ENCODE measurements around the gene ALDH7A1.
"Not testable (repeated sequence)": the region's sequence is repeated elsewhere in the genome, so short reads cannot be mapped to it uniquely, and the experiment has no call there.

ALDH7A1 gene

DNA sequence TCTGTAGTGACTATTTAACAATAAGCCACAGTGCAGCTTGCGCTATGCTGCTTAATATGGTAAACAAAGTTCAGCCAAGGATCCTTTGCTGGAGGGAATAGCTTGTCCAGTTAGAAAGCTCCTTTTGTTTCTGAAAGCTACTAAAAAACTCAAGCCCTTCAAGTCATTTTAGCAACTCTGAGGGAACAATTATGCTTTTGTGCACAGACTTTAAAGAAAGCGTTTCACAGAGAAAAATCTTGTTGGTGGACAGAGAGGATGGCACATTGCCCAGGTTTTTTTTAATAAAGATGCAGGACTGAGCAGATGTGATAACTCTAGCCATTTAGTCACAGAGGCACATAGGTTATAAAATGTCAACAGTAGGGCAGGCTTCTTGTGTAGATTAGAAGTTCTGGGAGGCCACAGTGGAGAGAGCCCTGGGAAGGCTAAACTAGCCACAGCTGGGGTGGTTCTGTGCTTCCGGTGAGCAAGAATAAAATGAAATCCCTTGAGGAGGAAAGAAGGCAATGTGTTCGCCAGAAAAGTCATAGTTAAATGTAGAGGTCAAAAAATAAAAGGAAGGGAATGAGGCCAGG, 63.4 kb downstream of the ALDH7A1 start:
- no peak for DNase-seq

DNA sequence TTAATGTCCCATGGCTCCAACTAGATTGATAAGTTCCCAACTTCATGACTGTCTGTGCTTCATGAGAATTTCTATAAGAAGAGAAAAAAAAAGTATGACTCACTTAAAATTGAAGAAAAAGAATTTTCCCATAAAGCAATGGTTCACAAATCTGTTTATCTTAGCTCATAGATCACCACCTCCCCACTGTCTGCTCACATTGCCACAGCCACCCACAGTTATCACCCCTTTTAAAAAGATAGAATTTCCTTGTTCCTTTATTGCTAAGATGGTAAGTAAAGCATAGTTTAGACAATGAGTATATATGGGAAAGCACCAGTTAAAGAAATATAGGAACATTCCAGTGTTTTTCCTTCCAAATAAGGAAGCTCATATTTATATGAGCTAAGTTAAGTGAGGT, 67.1 kb downstream of the ALDH7A1 start:
- no peak for DNase-seq

DNA sequence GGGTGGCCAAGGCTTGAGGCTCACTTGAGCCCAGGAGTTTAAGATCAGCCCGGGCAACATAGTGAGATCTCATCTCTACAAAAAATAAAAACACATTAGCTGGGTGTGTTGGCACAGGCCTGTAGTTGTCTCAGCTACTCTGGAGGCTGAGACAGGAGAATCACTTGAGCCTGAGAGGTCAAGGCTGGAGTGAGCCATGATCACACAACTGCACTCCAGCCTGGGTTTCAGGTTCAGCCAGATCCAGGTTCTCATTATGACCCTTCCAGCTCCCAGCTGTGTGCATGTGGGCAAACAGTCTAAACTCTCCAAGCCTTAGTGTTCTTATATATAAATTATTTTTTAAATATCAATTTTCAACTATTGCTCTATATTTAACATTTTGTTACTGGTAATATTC, 67.9 kb downstream of the ALDH7A1 start:
- no peak for DNase-seq

DNA sequence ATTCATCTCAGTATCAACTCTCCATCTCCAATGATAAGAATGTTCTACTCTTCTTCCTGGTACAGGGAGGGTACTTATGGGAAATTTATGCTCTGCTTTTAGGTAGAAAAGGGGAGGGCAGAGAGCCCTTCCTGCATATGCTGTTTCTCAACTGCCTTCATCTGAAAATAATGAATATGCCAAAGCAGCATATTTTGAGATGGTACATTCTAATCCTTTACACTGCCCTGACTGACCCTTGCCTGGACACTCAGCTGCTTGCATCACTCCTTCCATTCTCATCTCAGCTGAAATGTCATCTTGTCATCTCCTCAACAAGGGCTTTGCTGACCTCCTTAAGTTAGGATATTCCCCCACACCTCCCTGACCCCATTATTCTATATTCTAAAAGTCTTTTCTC, 68.5 kb downstream of the ALDH7A1 start:
- DNase-seq, result no peak

DNA sequence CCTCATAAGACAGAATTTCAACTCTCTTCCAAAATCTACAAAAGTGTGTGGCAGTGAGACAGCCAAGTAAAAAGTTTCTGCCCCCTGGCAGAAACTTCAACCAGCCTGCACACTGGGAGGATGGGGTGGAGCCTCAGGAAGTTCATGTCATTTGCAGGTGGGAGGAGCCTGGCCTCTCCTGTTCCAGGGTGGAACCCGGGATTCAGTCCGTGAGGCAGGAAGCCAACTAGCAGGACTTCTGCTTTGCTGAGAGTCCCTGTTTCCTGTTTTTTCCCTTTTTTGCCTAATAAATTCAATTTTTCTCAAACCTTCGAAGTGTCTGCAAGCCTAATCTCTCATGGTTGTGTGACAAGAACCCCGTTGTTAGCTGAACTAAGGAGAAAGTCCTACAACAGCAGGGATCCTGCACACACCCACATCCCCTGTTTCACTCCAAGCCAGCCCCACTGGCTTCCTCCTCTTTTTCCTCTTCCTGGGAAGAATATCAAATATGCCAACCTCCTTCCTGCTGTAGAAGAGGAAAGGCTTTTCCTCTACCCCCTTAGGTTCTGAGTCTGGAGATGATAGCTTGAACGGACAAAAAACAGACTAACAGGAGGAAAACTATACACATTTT, 69.3 kb downstream of the ALDH7A1 start:
- DNase-seq, result no peak

DNA sequence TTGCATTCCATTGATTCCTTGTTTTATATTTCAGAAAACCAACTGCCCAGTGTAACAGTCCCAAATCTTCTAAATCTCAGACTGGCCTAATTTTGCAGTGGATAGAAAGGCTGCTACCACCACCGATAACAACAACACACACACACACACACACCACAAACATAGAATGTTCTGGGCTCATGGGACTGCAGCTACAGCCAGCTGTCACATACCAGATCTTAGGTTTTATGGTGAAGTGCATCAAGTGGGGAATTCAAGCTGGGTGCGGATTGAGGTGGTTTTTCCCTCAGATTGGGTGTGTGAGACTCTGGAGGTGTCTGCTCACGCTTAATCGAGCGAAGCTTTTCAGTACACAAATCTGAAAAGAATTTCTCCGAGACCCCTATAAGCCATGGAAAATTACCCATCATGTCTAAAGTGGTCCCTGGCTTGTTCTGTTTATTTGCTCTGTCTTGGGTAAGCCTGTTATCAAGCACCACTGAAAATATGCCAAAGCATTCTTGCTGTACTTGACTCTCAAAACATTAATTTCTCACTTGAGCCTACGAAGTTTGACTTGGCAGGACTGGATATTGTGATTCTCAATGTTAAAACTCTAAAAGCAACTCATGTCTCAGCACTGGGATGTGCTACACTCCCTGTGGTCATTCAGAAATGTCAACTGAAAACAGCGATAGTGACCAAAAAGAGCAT, 71.1 kb downstream of the ALDH7A1 start:
- DNase-seq, result no peak

DNA sequence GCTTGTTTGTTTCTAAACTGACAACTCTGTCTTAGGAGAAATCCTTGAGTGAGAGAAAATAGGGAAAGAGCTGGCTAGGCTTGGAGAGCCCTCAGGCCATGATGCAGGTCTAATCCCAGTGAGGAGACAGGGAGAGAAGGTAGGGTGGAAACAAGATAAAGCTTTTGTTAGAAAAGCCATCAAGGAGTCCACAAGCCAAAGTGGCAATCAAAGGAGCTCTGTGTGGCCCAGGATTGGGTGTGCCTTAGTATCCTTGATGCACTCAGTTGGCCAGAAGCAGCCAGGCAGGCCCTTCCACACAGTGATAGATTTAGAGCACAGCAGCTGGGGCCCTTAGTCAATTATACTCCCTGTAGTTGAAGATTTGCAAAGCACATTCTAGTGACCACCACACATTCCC, 73.9 kb downstream of the ALDH7A1 start:
- no peak for DNase-seq

DNA sequence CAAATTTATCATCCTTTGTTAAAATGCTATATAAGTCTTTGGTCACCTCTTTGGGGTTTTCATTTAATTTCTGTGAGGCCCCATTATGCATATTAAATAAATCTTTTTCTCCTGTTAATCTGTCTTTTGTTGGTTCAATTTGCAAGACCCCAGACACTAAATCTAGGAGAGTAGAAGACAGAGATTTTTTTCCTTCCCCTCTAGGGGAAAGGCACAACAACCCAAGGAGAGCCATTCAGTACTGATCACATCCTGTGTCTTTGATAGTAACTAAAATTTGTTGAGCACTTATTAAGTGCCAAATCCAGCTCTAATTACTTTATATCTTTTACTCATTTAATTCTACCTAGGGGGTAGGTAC, 74.4 kb downstream of the ALDH7A1 start:
- DNase-seq, result no peak

DNA sequence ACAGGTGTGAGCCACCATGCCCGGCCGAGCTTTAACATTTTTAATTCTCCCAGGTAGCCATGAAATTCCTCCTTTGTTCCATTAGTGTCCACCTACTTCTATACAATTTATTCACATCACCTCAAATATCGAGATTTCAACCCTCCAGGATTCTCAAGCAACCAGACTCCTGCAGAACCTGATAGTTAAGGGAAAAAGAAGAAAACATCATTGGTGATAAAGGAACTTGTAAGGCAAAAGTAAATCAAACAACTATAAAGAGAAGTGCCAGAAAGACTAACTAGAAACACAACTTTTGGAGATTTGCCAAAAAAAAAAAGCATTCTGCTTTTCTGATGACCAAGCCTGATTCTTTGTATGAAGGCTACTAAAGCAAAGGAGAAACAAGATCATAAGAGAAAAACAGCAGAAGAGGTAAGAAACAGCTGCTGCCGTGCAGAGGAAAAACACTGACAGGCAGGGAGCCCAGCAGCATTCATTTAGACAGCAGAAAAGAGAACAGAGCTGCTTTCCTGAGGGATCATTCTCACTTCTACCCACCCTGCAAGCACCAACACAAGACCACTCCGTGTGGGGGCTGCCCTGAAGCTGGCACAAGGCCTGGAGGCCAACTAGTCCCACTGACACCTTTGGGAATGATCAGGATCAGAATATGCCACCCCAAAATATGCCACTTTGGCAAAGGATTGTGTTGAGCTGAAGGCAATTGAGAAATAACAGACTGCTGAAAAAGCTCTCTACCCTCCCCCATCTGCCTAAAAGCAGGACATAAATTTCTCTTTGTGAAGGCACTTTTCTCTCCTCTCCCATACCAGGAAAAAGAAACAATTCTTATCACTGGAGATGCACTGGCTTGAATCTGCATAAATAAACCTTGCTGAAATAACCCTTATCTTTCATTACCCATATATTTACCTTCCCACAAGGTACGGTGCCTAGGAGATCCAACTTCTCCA, 75.1 kb downstream of the ALDH7A1 start:
- DNase-seq, result no peak

DNA sequence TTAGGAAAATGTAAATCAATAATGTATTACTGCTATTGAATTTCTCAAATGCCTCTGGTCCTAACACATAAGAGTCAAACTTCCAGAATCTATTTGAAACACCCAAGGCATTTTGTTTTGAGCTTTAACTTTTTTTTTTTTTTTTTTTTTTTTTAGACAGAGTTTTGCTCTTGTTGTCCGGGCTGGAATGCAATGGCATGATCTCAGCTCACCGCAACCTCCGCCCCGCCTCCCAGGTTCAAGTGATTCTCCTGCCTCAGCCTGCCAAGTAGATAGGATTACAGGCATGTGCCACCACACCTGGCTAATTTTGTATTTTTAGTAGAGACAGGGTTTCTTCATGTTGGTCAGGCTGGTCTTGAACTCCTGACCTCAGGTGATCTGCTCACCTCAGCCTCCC, 75.8 kb downstream of the ALDH7A1 start:
- DNase-seq, result not testable (repeated sequence)

DNA sequence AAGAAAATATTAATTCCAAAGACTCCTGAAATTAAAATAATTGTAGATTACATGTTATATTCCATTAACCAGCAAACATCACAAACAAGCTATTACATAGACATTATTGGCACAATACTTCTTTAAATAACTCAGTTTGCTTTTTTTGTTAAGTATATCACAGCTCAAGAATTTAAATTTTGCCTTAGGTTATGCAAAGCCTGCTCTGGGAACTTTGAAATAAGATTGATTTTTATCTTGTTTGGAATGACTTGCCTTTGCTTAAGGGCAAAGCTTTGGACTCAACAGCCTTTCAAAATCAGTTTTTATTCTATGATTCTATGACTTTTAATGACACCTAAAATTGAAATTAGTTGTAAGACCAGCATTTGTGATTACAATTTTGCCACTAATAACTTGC, 78.2 kb downstream of the ALDH7A1 start:
- no peak for DNase-seq

DNA sequence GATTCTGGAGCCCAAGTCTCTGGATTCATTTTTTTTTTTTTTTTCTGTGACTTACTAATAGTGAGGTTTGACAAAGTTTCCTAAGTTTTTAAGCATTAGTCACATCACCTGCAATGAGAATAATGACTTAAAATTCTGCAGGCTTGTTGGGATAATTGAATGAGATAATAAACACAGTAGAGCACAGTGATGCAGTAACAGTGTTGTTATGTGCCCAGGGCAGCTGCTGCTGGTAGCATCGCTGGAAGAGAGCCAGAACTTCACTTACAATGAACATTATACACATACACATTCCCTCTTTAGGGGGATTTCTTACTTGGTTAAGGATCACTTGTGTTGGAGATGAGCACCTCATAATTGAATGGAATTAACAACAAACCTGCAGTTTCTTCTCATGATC, 78.9 kb downstream of the ALDH7A1 start:
- no peak for DNase-seq

DNA sequence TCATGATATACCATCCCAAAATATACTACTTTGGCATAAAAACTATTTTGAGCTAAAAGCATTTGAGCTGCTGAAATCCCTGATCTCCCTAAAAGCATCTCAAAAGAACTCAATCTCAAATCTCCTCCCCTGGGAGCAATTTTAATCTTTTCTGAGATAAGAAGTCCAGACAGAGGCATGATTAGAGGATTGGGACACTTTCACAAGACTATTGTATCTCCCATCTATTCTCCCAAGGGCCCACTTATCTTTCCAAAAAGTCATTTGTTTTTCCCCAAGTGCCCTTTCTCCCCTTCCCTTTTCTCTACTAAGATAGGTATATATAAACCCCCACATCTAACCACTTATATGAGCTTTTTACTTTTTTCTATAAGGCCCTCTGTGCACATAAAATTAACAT, 79.7 kb downstream of the ALDH7A1 start:
- DNase-seq, result no peak

DNA sequence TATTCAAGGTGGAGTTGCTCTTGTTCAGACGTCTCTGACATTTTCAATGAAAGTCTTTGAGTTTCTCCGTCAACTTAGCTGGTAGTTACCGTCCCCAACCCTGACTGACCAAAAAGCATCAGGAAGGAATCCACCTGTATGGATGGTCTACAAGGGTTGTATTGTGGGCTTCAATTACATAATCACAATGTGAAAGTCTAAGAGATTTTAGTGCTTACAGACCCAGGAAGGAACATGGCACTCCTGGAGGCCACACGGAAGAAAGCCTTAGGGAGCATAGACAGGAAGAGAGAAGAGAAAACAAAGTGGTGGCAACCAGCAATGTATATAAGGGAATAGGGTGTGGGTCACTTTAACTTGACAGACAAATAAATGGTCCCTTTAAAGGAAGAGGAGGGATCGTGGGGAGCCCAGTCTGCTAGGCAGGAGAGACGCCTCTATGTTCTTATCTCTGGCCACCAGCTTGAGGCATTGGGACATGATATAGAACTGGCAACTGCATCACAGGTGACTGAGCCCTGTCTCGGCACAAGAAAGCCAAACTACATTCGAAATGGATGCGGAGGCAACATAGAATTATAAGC, 80.4 kb downstream of the ALDH7A1 start:
- DNase-seq, result no peak

DNA sequence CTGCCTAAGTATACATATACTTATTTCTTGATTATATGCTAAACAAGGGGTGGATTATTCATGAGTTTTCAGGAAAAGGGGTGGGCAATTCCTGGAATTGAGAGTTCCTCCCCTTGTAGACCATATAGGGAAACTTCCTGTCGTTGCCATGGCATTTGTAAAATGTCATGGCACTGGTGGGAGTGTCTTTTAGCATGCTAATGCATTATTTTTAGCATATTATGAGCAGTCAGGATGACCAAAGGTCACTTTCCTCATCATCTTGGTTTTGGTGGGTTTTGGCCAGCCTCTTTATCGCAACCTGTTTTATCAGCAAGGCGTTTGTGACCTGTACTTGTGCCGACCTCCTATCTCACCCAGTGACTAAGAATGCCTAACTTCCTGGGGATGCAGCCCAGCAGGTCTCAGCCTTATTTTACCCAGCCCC, 80.9 kb downstream of the ALDH7A1 start:
- DNase-seq, result no peak

DNA sequence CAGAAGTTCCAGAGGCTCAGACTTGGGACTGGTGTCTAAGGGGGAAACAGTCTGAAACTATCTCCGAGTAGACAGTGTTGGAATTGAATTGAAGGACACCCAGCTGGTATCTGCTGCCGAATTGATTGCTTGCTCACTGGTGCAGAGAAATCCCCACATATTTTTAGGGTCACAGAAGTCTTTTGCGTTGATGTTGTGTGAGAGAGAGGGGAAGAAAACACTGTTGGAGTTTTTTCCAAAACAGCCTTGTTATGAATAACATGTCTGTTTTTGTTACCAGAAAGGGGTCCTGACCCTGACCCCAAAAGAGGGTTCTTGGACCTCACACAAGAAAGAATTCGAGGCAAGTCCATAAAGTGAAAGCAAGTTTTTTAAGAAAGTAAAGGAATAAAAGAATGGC, 81.3 kb downstream of the ALDH7A1 start:
- no peak for DNase-seq

DNA sequence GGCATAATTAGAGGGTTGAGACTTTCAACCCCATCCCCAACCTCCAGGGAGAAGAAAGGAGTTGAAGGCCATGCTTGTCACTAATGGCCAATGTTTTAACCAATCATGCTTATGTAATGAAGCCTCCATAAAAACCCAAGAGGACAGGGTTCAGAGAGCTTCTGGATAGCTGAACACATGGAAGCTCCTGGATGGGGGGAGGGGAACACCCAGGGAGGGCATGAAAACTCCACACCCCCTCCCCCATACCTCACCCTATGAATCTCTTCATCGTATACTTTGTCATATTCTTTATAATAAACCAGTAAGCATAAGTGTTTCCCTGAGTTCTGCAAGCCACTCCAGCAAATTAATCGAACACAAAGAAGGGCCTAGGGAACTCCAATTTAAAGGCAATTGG, 81.7 kb downstream of the ALDH7A1 start:
- DNase-seq, result no peak

DNA sequence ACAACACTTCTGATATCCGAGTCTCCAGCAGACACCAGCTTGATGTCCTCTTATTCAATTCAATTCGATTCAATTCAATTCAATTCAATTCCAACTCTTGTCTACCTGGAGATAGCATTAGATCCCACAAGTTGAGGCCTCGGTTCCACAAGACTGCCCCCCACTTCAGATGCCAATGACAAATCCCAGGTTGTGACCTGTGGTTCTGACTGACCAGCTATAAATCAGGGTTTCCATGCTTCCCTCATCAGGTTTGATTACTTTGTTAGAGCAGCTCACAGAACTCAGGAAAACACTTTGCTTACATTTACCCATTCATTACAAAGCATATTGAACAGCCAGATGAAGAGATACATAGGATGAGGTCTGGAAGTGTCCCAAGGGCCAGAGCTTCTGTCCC, 82.6 kb downstream of the ALDH7A1 start:
- no peak for DNase-seq

DNA sequence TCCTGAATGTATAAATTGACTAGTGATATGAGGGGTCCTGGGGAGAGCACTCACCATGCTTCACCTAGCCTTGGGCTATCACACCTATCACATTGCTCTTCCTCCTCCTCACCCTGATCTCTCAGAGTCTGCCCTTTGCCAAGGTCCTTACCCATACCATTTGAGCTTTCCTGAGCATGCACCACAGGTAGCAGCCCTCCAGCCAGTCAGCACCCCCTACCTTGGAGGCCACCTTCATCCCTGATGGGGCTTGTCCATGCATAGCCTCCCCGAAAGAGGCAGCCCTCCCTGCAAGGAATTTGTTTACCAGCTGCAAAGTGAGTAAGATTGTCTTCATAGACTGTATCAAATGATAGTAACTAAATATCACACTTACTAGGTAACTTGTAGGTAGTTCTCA, 83.1 kb downstream of the ALDH7A1 start:
- DNase-seq, result no peak

DNA sequence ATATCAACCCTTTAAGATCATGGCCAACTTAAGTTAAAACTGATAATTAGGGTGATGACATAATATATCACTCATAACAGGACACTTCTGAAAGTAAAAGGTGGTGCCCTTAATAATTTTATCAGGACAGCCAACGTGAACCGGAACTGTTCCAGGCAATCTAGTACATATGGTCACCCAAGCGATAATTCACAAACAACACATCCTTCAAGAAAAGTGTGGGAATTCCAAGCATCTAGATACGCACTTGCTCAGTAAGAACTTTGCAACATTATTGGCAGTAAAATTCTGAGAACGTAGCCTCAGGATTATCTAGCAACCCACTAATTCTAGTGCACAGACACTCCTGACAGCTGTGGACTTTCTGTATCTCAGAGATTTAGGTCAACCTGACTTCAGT, 85.7 kb downstream of the ALDH7A1 start:
- DNase-seq, result no peak

DNA sequence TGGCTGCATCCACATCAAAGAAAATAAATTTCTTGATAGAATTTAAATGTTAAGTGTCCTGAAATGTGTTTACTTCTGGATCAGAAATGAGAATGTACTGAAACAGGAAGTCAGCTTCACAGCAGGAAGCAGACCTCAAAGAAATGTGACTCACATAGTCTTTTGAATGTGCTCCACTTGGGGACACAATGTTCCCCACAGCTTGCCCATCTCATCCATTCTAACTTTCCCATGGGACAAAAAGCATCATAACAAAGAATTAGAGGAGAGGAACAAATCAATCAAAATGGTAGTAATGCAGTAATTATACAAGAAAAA, 86.1 kb downstream of the ALDH7A1 start:
- no peak for DNase-seq

DNA sequence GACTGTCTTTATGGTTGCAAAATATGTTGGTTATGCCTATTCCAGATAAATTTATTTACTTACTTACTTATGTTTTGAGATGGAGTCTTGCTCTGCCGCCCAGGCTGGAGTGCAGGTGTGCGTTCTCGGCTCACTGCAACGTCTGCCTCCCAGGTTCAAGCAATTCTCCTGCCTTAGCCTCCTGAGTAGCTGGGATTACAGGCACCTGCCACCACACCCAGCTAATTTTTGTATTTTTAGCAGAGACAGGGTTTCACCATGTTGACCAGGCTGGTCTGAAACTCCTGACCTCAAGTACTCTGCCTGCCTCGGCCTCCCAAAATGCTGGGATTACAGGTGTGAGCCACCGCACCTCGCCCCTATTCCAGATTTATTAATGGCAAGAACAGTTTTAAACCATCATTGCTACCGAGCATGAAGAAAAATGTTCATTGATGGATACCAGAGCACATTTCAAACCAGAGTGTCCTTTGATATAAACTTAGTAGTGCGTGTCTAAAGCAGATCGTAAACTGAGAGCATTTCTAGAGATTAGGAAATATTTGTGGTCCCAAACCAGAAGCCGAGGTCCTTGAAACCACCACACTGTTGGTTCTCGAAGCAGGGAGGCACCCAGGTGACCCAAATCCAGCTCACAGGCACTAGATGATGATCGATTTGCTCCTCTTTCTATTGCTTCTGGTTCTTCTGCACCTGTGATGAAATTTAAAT, 86.6 kb downstream of the ALDH7A1 start:
- DNase-seq, result no peak

DNA sequence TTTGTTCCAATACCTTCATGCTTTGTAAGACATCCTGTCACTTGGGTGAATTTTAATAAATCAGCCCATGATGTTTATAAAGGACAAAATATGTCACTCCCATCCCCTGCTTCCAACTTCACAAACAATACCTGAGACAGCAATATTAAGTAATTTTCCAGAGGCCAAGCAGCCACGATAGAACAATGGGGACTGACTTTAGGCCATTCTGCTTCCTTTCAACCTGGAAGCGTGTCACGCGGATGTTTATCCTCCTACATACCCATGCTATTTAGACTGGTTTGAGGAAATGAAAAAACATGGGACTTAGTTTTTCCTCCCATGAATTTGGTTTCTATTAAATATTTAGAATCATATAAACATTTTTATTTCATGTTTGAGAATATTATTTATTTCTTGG, 88.9 kb downstream of the ALDH7A1 start:
- DNase-seq, result no peak

Data from bone marrow (tissue), 2 donors.